Pulmonary artery endothelial cell (primary cell): ENCODE data around the gene GSTCD. TPM values are rescaled to one million over a fixed set of nuclear protein-coding genes. Genes with fewer than 3 reads are reported as not detected.
"Not testable (repeated sequence)": the region's sequence is repeated elsewhere in the genome, so short reads cannot be mapped to it uniquely, and the experiment has no call there.

Source experiments
- DNase-seq: peaks from one replicate; pipeline ENCODE4 v3.0.0-alpha.2; 2011; ENCODE audit warnings: low read depth, low spot score
- total RNA-seq: library from RNA; depleted of rRNA; stranded (reverse); fragments of >200 nt; gene quantifications from 2 replicates; pipeline ENCODE4 v1.2.3, GENCODE V29; 2014

The GSTCD gene
- total RNA-seq, 1 donor from 2014 or later, result 14.9 TPM

GRCh38 chr4:105805501-105806120 is 97.0 kb downstream of the GSTCD start:
- DNase-seq, result no peak

DNA sequence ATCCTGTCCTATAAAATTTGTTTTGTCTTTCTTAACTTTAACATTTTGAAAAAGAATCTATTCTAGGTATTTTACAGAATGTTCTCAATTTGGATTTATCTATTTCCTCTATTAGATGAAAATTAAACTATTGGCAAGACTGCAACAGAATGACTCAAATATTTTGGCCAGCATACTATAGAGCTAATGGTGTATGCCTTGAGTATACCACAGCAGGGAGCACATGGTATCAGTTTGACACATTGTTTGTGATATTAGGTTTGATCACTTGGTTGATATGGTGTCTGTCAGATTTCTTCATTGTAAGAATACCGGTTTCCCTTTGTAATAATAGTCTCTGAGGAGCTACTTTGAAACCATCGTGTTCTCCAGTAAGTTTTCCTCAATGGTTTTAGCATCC is 98.9 kb downstream of the GSTCD start:
- no peak for DNase-seq

DNA sequence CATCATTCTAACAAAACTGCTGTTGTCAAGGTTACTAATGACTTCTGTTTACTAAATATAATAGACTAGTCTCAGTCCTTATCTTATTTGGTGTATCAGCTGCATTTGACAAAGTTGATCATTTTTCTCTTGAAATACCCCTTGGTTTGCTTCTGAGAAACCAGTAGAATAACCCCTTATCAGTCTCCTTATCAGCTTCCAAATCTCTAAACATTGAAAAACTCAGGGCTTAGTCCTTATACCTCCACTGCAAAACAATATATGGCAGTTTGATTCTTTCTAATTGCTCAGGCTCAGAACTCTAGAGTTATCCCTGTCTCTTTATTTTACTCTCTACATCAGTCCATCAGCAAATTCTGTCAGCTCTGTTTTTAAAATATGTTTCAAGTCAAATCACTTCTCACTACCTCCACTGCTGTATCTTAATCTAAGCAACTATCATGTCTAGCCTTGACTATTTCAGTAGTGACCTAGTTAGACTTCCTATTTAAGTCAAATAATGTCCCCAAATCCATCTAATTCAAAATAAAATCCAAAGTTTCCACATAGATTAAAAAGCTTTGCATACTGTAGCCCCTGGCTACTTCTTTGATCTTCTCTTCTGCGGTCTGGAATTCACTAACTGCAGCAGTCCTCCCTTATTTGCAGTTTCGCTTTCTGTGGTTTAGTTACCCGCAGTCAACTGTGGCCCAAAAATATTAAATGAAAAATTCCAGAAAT is 99.6 kb downstream of the GSTCD start:
- DNase-seq, result no peak

DNA sequence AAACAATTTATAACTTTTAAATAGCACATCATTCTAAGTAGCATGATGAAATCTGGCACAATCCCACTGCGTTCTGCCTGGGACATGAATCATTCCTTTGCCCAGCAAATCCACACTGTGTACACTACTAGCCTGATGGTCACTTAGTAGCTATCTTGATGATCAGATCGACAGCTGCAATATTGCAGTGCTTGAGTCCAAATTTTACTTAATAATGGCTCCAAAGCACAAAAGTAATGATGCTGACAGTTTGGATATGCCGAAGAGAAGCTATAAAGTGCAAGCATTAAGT is 100.1 kb downstream of the GSTCD start:
- no peak for DNase-seq

DNA sequence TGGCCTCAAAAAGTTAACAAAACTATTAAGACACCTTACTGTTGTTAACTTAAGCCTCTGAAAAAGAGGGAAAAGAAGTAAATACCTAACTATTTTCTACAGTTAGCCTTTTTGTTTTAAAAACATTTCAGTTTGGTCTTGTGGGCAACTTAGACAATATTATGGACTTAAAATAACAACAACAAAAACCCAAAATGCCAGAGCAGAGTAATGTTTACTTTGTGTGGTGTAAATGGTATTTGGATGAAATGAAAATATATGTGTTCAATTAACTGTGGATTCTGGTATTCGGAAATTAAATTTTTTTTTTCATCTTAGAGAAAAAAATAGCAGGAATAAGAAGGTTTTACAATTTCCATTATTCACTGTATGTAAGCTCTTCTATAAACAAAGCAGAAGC is 107.1 kb downstream of the GSTCD start:
- no peak for DNase-seq

DNA sequence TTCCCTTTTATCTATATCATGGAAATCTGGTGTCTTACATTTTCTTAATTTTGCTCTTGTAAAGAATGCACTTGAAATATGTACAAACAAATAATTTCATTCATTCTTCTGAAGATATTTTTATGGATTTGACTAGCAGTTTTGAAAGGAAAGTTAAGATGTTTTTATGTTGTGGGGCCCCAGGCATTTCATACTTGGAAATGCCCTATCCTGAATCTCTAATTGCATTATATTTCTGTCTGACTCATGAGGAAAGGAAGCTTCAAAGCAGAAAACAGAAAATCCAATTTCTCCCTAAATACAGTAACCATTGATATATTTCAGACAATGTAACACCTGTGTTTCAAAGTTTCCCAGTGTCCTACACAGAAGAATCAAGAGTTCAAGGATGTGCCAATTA is 113.5 kb downstream of the GSTCD start:
- no peak for DNase-seq

DNA sequence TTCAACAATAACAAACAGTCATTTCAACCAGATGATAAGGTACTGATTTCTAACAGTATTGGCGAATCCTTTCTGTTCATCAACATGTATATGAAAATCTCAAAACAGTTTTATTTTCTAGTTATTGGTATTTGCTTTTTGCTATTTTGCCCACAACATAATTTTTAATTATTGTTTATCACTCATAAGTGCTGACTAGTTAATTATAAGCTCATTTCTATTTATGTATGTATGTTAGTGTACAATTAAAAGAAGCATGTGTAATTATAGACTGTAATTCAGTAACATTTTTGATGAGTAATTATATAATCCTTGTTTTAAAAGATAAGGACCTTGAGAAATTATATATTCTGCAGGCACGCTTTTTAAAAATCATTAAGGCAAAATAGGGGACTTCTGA is 119.5 kb downstream of the GSTCD start:
- DNase-seq, result no peak

GRCh38 chr4:105831189-105831588 is 122.6 kb downstream of the GSTCD start:
- DNase-seq, result no peak

- no peak for DNase-seq
Measured at GRCh38 chr4:105835177-105835576, 126.6 kb downstream of the GSTCD start.

DNA sequence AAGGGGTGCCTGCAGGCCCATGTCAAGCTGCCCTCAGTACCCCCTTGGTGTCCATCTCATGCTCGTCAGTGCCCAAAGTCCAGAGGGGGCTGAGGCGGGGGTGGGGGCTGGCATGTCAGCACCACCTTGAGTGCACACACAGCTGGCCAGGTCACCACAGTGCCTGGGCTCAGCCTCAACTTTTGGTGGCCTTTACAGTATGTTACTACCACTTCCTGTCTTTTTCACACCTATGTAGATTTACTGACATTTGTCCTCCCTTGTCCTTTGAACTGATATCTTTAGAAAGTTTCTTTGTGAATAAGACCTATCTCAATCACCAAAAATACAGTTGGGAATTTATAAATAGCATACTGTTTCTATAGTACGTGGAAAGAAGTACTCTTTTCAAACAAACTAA is 128.0 kb downstream of the GSTCD start:
- no peak for DNase-seq

DNA sequence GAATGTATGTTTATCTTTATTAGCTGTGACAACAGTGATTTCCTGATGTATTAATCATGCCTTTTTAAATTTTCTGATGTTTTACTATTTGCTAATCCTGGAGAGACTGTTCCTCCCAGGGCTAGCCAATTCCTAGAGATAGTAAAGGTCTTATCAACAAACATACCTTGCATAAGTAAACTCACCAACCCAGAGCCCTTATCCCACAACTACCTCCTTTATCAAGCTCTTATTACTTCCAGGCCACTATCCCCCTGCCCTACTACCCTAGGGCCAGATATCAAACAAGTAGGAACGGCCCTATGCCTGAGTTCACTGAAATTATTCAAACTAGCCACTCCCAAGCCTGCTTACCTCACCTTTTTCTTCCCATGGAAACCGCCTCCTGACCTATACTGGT is 128.5 kb downstream of the GSTCD start:
- DNase-seq, result no peak

- no peak for DNase-seq
Measured at GRCh38 chr4:105838082-105838481, 129.5 kb downstream of the GSTCD start.

- DNase-seq, result no peak
Measured at GRCh38 chr4:105840426-105841174, 132.0 kb downstream of the GSTCD start.

DNA sequence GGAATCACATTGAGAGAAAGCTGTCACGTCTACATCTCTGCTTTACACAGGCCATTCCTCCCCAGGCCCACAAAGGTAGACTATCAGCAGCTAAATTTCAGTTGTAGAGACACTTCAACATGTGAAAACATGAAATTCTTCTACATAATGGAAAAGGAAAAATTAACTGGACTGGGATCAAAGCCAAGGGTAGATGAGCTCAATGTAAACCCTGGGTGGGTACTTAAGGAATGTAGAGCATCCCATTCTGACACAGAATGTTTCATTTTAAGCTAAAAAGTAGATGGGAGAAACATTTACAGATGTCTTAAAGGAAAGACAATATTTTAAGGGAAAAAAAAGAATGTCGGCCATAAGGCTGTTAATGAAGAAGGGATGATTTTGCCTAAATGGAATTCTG is 135.4 kb downstream of the GSTCD start:
- no peak for DNase-seq

GRCh38 chr4:105845559-105845958 is 137.0 kb downstream of the GSTCD start:
- DNase-seq, result no peak

DNA sequence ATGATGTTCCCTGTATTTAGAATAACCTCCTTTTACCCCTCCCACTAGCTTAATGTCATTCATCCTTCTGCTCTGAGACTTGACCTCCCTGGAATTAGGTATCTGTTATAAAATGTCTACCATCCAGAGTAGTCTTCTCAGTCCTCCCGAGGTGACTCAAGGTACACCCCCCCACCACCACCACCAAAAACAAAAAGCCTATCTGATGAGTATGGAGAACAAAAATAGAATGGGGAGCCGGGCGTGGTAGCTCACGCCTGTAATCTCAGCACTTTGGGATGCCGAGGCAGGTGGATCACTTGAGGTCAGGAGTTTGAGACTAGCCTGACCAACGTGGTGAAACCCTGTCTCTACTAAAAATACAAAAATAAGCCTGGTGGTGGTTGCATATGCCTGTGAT is 139.8 kb downstream of the GSTCD start:
- not testable (repeated sequence) for DNase-seq

GRCh38 chr4:105851196-105851595 is 142.6 kb downstream of the GSTCD start:
- DNase-seq, result no peak

DNA sequence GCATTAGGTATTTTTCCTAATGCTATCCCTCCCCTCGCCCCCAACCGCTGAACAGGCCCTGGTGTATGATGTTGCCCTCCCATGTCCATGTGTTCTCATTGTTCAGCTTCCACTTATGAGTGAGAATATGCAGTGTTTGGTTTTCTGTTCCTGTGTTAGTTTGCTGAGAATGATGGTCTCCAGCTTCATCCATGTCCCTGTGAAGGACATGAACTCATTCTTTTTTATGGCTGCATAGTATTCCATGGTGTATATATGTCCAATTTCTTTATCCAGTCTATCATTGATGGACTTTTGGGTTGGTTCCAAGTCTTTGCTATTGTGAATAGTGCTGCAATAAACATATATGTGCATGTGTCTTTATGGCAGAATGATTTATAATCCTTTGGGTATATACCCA is 143.6 kb downstream of the GSTCD start:
- not testable (repeated sequence) for DNase-seq

- no peak for DNase-seq
Measured at GRCh38 chr4:105858466-105859040, 150.0 kb downstream of the GSTCD start.

GRCh38 chr4:105859233-105859632 is 150.6 kb downstream of the GSTCD start:
- peak; percentile 35 for DNase-seq

DNA sequence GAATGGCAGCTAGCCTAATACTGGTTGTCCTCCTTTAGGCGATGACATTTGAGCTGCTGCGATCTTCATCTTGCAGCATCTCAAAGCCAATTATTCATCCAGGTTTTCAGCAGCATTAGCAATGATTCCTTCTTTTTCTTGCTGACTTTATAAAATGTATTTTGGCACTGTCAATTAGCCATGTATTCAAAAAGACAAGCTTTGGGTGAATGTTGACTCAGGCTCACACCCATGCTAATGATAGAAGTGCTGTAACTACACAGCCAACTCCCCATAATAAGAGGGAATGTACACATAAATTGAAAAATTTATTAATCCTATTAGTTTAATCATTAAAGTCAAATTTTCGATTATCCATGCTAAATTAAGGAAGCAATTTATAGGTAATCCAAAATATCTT is 162.4 kb downstream of the GSTCD start:
- no peak for DNase-seq

DNA sequence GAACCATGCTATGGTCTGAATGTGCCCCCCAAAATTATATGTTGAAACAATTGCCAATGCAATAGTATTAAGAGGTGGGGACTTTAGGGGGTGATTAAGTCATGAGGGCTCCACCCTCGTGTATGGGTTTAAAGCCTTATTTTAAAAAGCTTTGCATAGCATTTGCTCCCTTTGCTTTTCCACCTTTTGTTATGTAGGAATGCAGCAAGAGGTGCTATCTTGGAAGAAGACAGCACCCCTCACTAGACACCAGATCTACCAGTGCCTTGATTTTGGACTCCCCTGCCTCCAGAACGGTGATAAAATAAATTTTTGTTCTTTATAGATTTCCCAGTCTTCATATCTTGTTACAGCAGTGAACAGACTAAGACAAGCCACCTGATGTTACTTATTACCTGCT is 163.4 kb downstream of the GSTCD start:
- no peak for DNase-seq

DNA sequence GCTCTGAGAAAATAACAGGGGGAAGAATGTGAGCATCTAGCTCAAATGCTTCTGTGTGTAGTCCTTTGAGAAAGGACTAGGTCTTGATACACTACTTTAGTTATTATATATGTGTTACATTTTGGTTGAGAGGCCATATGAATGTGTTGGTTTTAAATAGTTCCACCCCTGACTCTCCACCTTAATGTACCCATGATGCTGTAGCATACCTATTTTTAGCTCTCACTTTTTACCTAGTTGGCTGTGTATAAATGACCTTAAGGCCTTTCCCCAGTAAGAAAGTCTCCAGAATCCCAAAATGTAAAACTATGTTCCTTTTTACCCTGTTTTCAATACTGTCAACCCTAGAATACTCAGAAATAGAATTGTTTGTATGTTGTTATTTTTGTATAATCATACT is 166.6 kb downstream of the GSTCD start:
- DNase-seq, result no peak
